GM13977 (cell line): ENCODE data around the gene ACTA1.
"Not testable (repeated sequence)": the region's sequence is repeated elsewhere in the genome, so short reads cannot be mapped to it uniquely, and the experiment has no call there.

ENCODE experiments used
- DNase-seq: peaks from one replicate; pipeline ENCODE4 v3.0.0; 2012; ENCODE audit warnings: low spot score
- in situ Hi-C: fragments of 300-500 bp; cut with MboI; formaldehyde crosslinking; loops from one replicate; pipeline ENCODE4 v1.12.0; 2022; ENCODE audit warnings: low sequenced_read_pairs, low pct_unique_long_range_greater_than_20kb, mixed read lengths, inconsistent platforms; ENCODE audit not compliant: unreplicated experiment
- TF ChIP-seq, protein P1 (sequence below): IDR thresholded peaks from 2 replicates; pipeline ENCODE4 v1.5.1; 2012; ENCODE audit warnings: mild to moderate bottlenecking, control low read depth; ENCODE audit not compliant: insufficient read depth; ENCODE audit errors: extremely low read depth, missing control alignments

Gene ACTA1

DNA sequence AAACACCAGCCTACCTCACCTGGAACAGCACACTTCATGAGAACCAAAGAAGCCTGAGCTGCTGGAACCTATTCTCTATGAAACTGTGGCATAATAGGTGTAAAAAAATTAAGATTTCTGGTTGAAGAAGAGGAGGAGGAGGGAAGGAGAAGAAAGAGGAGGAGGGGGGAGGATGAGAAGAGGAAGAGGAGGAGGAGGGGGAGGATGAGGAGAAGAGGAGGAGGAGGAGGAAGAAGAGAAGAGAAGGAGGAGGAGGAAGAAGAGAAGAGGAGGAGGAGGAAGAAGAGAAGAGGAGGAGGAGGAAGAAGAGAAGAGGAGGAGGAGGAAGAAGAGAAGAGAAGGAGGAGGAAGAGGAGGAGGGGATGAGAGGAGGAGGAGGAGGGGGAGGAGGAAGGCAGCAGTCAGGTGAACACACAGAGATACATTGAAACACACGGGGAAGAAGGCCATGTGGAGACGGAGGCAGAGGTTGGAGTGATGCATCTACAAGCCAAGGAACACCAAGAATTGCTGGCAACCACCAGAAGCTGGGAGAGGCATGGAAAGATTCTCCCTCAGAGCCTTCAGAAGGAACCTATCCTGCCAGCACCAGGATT lies 8.2 kb downstream of the ACTA1 start:
- DNase-seq, result no peak
- in situ Hi-C loops, result no loop called here
- TF ChIP-seq, protein P1, sequence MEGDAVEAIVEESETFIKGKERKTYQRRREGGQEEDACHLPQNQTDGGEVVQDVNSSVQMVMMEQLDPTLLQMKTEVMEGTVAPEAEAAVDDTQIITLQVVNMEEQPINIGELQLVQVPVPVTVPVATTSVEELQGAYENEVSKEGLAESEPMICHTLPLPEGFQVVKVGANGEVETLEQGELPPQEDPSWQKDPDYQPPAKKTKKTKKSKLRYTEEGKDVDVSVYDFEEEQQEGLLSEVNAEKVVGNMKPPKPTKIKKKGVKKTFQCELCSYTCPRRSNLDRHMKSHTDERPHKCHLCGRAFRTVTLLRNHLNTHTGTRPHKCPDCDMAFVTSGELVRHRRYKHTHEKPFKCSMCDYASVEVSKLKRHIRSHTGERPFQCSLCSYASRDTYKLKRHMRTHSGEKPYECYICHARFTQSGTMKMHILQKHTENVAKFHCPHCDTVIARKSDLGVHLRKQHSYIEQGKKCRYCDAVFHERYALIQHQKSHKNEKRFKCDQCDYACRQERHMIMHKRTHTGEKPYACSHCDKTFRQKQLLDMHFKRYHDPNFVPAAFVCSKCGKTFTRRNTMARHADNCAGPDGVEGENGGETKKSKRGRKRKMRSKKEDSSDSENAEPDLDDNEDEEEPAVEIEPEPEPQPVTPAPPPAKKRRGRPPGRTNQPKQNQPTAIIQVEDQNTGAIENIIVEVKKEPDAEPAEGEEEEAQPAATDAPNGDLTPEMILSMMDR, result no peak

DNA sequence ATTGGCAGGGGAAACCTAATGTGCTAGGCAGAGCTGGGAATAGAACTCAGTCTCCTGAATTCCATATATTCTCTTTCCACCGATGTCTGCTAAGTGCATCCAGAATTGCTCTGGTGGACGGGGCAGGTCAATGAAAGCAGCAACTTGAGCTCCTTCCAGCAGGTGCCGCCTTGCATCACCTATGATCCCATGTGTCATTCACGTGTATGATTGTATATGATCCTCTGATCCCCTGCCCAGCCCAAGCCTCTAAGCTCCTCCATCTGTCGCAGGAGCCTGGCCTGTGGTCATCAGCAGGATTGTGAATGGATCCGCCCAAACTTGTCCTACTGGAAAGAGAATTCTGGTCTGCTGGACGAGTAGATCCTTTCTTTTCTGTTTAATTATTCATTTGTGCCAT lies 13.1 kb downstream of the ACTA1 start:
- peak; percentile 17 for DNase-seq
- TF ChIP-seq, protein P1, result peak; percentile 10
- in situ Hi-C loops, result no loop called here

DNA sequence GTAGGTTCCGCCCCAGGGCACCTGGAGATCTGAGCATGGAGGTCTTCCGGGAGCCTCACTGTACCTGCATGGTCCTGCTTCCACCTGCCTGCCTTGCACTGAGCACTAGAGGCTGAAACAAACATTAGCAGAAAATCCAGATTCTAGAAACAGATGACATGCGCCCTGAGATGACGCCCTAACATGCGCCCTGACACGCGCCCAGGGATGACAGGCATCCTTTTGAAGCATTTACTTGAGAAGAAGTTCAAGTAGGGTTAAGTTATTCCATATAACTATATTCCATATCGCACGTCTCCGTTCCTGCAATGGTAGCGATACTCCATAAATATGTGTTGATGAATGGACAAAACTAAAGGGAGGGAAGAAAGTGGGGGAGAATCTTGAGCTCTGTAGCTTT lies 13.7 kb downstream of the ACTA1 start:
- DNase-seq, result no peak
- TF ChIP-seq, protein P1, result no peak
- in situ Hi-C loops, result no loop called here

DNA sequence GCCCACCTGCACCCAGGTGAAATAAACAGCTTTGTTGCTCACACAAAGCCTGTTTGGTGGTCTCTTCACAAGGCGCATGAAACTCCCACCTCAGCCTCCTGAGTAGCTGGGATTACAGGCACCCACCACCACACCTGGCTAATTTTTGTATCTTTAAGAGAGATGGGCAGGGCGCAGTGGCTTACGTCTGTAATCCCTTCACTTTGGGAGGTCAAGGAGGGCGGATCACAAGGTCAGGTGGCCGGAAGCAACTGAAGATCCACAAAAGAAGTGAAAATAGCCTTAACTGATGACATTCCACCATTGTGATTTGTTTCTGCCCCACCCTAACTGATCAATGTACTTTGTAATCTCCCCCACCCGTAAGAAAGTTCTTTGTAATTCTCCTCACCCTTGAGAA lies 15.3 kb downstream of the ACTA1 start:
- in situ Hi-C loops, result not testable (repeated sequence)

DNA sequence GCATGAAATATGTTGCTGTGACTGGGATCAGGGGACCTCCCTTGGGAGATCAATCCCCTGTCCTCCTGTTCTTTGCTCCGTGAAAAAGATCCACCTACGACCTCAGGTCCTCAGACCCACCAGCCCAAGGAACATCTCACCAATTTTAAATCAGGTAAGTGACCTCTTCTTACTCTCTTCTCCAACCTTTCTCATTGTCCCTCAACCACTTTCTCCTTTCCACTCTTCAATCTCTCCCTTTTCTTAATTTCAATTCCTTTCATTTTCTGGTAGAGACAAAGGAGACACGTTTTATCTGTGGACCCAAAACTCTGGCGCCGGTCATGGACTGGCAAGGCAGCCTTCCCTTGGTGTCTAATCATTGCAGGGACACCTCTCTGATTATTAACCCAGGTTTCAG lies 21.1 kb downstream of the ACTA1 start:
- DNase-seq, in situ Hi-C loops: not testable (repeated sequence)

More for the DNA sequence above, 15.3 kb downstream of the ACTA1 start:
- DNase-seq, result not testable (repeated sequence)

DNA sequence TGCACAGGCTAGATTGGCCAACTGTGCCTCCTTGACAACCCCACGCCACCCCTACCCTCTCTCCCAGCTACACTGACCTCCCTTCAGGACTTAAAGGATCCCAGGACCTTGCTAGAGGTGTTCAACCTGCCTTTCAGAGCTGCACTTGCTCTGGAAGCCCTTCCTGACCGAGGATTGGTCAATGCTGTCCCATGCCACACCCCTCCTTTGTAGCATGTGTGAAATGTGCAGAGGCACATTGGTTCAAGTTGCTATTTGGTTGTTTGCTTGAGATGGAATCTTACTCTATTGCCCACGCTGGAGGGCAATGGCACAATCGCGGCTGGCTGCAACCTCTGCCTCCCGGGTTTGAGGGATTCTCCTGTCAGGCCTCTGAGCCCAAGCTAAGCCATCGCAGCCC lies 21.8 kb downstream of the ACTA1 start:
- DNase-seq, result no peak
- in situ Hi-C loops, result no loop called here
- TF ChIP-seq, protein P1, result no peak

DNA sequence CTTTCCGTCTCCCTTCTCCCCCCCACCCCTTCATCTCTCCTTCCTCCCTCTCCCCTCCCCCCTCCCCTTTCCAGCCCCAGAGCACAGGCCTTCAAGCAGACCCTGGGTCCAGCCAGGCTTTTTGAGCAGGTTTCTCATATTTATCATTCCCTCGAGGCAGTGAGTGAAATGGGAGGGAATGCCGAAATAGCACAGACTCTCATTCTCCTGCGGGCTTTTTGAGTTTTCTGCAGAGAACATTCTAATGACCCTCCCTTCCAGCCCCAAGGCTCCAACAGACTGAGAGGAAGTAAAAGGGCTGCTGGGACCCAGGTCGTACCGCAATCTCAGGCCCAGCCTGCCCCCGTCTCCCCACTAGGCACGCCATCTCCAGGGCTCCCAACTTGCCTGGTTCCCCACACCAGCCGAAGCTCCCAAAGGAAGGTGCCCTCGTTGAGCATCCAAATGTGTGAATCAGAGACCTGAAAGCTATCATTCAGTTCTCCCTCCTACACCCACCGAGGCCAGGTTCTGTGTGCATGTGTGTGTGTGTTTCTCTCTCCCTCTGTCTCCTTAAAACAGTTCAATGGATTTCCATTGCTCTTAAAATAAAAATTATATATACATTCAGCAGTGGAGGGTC lies 22.3 kb downstream of the ACTA1 start:
- TF ChIP-seq, protein P1, result no peak
- in situ Hi-C loops, result no loop called here
- DNase-seq, result no peak
